ENCODE measurements around the gene RGS12. TPM values are rescaled to one million over a fixed set of nuclear protein-coding genes. Genes with fewer than 3 reads are reported as not detected.

The RGS12 gene
- total RNA-seq, 4 donors from 2014 or later, result 3.5 to 63.8 (median 40.1) TPM

GRCh38 chr4:3314706-3315260 is 22.0 kb downstream of the RGS12 start:
- H3K27ac ChIP-seq, result no peak overlapping the region
- no peak overlapping the region for H3K4me3 ChIP-seq
- no peaks in the 10 kb centered on the region for H3K9me3 ChIP-seq
- intact Hi-C loops (cut with DNase I; ENCODE audit: low total_unique reads), result no loop called here
- no peak for TF ChIP-seq POLR2A (IDR thresholded peaks at IDR 0.05)
- TF ChIP-seq, protein P1, sequence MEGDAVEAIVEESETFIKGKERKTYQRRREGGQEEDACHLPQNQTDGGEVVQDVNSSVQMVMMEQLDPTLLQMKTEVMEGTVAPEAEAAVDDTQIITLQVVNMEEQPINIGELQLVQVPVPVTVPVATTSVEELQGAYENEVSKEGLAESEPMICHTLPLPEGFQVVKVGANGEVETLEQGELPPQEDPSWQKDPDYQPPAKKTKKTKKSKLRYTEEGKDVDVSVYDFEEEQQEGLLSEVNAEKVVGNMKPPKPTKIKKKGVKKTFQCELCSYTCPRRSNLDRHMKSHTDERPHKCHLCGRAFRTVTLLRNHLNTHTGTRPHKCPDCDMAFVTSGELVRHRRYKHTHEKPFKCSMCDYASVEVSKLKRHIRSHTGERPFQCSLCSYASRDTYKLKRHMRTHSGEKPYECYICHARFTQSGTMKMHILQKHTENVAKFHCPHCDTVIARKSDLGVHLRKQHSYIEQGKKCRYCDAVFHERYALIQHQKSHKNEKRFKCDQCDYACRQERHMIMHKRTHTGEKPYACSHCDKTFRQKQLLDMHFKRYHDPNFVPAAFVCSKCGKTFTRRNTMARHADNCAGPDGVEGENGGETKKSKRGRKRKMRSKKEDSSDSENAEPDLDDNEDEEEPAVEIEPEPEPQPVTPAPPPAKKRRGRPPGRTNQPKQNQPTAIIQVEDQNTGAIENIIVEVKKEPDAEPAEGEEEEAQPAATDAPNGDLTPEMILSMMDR (IDR thresholded peaks at IDR 0.05), result no peak
- no peak for DNase-seq
- H3K27me3 ChIP-seq, result no peaks in the 10 kb centered on the region
- H3K36me3 ChIP-seq, result no peaks in the 10 kb centered on the region
- H3K4me1 ChIP-seq, result no peaks in the 10 kb centered on the region

DNA sequence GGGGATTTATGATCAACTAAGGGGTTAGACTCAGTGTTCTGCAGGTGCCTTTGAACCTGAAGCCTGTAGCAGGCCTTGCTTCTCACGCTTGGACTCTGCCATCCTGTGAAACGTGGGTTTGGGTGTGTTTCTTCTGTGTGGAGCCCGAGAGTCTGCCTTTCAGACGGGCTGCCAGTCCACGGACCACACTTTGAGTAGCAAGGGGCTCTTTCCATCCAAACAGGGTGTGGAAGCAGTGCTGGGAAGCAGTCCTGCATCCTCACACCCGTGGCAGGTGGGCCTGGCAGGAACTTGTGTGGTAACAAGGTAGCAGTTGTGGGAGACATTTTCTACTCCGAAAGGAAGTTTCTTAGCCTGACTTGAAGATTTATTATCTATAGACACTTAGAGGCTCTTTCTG is 22.7 kb downstream of the RGS12 start:
- no peaks in the 10 kb centered on the region for H3K36me3 ChIP-seq
- no peaks in the 10 kb centered on the region for H3K27me3 ChIP-seq
- DNase-seq, result no peak
- no peak overlapping the region for H3K27ac ChIP-seq
- no peaks in the 10 kb centered on the region for H3K4me1 ChIP-seq
- no peak for TF ChIP-seq POLR2A (IDR thresholded peaks at IDR 0.05)
- TF ChIP-seq, protein P1 (IDR thresholded peaks at IDR 0.05), result no peak
- no peak overlapping the region for H3K4me3 ChIP-seq
- no peaks in the 10 kb centered on the region for H3K9me3 ChIP-seq
- intact Hi-C loops (cut with DNase I; ENCODE audit: low total_unique reads), result no loop called here

GRCh38 chr4:3316146-3316545 is 23.3 kb downstream of the RGS12 start:
- intact Hi-C loops (cut with DNase I; ENCODE audit: low total_unique reads), result no loop called here
- H3K4me3 ChIP-seq, result no peak overlapping the region
- DNase-seq, result no peak
- no peaks in the 10 kb centered on the region for H3K9me3 ChIP-seq
- H3K4me1 ChIP-seq, result no peaks in the 10 kb centered on the region
- TF ChIP-seq, protein P1 (IDR thresholded peaks at IDR 0.05), result no peak
- no peak for TF ChIP-seq POLR2A (IDR thresholded peaks at IDR 0.05)
- no peak overlapping the region for H3K27ac ChIP-seq
- H3K27me3 ChIP-seq, result no peaks in the 10 kb centered on the region
- no peaks in the 10 kb centered on the region for H3K36me3 ChIP-seq

- intact Hi-C loops (cut with DNase I; ENCODE audit: low total_unique reads), result no loop called here
- TF ChIP-seq POLR2A (IDR thresholded peaks at IDR 0.05), result no peak
- TF ChIP-seq, protein P1 (IDR thresholded peaks at IDR 0.05), result no peak
- no peaks in the 10 kb centered on the region for H3K27me3 ChIP-seq
- H3K9me3 ChIP-seq, result no peaks in the 10 kb centered on the region
- no peak overlapping the region for H3K27ac ChIP-seq
- no peak for DNase-seq
- no peak overlapping the region for H3K4me3 ChIP-seq
- no peaks in the 10 kb centered on the region for H3K4me1 ChIP-seq
- H3K36me3 ChIP-seq, result no peaks in the 10 kb centered on the region
Observed at GRCh38 chr4:3317011-3317655, 24.3 kb downstream of the RGS12 start.

- TF ChIP-seq POLR2A (IDR thresholded peaks at IDR 0.05), result no peak
- TF ChIP-seq, protein P1 (IDR thresholded peaks at IDR 0.05), result no peak
- intact Hi-C loops (cut with DNase I; ENCODE audit: low total_unique reads), result no loop called here
- Histone ChIP-seq H3K27ac (no peak overlapping the region), H3K36me3 (no peaks in the 10 kb centered on the region), H3K4me3 (no peak overlapping the region), H3K27me3 (no peaks in the 10 kb centered on the region), H3K9me3 (no peaks in the 10 kb centered on the region), H3K4me1 (no peaks in the 10 kb centered on the region)
- no peak for DNase-seq
Observed at GRCh38 chr4:3317656-3318211, 24.9 kb downstream of the RGS12 start.
